ENCODE measurements around the gene COL4A2.

COL4A2 gene

DNA sequence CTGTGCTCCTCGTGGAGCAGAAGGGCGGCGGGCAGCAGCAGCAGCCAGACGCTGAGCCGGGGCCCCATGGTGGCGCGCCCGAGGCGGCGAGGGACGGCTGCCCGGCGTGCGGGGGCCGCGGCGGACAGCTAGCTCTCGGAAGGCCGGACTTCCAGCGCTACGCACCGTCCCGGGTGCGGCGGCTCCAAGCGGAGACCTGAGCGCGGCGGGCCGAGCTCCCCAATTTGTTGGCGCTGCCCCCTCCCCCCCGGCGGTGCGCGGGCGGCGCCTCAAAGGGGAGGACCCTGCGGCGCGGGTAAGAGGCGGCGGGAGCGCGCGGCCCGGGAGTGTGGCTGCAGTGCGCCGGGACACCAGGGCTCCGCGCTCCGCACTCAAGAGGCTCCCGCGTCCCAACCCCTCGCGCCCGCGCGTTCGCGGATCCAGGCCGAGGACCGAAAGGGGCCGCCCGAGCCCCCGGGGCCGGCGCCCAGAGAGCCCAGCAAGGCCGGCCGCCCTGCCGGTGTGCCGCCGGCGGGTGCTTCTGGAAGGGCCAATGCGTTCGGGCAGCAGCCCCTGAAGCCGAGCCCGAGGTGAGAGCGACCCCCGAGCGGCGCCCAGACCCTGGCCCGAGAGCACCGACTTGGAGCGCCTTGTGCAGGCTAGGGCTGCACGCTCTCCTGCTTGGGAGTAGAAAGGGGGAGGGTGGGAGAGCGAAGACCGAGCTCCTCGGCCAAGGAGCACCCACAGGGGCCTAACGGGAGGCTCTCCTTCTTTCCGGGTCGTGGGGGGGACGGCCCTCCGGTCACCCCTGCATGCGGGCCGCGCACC is at the start of gene COL4A2, which contains the start of gene COL4A1:
Gene COL4A2, plus strand, starts transcription at position 325 of the 807 bp plus-strand sequence. CDS start 620 bp downstream, outside the sequence.
Gene COL4A1, minus strand, starts transcription at position 198 of the 807 bp plus-strand sequence. Its CDS starts 130 bp downstream, at position 68.
- no peak for DNase-seq (ENCODE audit: low read depth in 4 of 4, low spot score in 1 of 4)

DNA sequence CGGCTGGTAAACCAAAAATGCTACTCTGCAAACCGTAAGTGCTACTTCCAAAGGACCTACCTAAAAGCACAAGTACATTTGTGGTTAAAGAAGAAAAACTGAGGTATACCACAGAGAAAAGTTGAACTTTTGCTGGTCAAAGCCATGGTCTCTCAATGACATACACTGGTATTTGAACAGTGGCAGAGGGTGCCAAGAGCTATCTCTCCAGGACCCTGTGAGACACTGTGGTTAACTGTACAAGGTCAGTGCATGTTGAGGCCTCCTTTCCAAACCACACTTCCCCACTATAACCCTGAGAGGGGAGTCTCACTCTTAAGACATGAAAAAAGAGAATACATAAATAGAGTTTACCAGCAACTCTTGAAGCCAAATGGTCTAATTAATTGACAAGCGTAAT is 49.7 kb upstream of the COL4A2 start:
- DNase-seq (ENCODE audit: low read depth in 4 of 4, low spot score in 1 of 4): no peak

DNA sequence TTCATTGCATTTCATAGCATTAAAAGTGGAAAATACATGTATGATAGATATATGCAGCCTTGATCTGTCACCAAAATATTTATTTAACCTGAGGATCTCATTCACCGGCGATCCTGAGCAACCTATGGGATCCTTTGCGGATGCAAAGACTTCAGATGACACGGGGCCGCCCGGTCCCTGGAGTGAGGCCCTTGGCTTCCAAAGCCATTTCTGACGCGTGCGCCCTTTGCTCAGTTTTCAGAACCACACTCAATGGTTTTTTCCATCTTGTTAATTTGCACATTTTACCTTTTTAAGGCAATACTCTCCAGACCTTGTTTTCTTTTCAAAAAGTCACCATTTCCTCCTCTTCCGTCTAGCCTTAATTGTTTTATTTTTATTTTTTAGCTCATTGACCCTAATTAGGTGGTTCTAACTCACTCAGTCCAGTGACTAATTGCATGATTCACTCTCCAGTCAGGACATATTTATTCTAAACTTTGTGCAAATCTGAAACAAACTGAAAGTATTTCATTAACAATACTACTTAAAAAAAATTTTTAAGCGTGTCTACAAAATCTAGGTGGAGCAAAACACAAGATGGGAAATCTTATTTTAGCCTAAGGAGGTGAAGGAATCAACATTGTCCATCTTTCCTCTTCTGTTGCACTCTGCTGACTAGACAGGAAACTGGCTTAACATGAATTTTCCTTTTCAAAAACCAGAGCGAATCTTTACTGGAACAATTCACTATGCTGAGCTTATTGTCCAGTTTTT is 48.0 kb upstream of the COL4A2 start:
- no peak for DNase-seq (ENCODE audit: low read depth in 4 of 4, low spot score in 1 of 4)

DNA sequence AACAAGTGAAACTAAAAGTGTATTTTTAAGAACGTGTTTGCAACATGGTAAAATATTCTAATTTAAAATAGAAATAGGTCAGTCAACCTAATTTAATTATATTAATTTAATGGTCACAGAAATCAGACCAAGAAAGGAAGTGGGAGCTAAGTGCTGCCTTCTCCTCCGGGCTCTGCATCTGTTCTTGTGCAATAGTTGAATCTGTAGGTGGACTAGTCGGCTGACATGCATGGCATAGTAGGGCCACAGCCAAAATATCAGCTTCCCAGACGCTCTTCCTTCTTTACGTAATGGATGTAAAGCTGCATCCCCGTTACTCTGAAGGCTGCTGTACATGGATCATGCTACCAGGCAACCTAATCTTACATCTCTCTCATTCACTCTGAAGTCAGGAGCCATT is 47.4 kb upstream of the COL4A2 start:
- no peak for DNase-seq (ENCODE audit: low read depth in 4 of 4, low spot score in 1 of 4)

DNA sequence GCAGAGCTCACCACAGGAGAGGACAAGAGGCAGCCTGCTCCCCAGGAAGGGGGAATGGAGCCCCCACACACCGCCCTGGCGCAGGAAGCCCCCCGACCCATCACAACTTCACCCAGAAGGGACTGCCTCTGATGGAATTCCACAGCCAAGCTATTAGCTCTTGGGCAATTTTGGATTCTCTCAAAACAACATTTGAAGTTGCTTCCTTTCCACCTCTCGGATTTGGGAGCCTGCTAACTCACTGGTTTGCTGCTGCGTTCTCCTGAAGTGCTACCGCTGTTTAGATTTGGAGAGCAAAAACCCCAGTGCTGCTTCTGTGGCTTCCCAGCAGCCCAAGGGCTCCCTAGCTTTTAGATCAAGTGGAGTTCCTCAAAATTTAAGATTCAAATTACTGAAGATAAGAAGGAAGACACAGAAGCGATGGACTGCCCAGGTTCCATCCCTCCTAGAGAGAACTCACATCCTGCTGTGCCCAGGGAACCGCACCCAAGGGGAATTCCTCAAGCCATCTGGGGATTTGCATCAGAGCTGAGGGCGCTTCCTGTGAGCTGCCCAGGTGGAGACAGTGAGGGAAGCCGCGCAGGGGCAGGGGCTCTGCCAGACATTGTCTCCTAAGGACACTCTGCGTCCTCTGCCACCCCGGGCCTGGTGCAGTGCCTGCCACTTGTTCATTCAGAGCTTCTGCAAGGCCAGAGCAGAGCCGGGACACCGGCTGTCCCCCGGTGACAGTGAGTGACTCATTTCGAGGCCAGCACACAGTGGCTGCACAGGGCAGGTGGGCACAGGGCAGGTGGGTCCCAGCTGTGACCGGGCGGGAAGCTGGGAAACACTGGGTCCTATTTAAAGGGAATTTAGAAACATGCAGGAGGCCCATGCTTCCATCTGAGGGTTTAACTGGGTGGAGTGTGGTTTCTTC is 45.7 kb upstream of the COL4A2 start:
- DNase-seq (ENCODE audit: low read depth in 4 of 4, low spot score in 1 of 4): no peak

DNA sequence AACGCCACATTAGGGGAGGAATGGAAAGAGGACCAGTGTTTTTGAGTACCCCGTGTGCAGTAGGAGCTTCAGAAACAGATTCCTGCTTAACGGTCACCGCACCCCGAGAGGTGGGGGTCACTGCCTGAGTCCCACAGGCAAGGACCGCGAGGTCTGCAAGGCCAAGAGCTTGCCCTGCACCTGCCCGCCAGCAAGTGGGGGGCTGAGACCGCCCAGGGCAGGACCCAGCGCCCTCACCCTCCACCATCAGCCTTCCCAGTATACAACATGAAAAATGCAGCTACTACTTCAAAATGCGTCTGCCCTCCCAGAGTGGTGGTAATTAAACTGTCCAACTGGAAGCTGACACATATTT is 45.0 kb upstream of the COL4A2 start:
- DNase-seq (ENCODE audit: low read depth in 4 of 4, low spot score in 1 of 4): no peak

DNA sequence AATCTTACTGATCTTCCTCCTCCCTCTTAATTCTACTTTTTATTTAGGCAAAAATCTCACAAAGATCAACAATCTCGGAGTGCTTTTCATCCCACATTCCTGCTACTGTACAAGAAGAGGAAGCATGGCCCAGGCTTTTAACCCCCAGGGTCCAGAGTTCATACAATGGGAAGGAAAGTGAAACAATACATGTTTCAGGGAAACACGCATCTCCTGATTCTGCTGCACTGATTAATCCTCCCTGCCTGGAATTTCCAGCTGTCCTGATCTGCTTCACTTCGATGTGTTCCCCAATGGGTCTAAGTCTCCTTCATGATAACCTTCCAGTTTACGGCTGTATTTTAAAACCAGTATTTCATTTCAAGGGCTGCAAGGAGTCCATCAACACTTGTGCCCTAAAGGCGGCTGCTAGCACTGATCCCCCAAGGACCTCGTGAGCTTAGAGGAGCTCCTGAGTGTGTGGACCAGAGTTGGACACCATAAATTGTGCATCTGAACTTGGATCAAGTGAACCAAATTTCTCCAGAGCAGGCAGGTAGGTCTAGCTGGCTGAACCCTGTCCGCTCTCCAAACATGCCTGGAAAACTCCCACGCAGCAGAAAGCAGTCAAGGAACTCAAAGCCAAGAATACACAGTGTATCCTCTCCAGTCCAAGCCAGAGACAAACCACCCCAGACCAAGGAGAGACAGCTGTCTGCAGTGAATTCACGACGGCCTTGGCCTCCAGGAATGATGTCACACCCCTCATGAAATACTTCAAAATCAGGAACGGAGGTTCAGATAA is 44.4 kb upstream of the COL4A2 start:
- DNase-seq (ENCODE audit: low read depth in 4 of 4, low spot score in 1 of 4): no peak

DNA sequence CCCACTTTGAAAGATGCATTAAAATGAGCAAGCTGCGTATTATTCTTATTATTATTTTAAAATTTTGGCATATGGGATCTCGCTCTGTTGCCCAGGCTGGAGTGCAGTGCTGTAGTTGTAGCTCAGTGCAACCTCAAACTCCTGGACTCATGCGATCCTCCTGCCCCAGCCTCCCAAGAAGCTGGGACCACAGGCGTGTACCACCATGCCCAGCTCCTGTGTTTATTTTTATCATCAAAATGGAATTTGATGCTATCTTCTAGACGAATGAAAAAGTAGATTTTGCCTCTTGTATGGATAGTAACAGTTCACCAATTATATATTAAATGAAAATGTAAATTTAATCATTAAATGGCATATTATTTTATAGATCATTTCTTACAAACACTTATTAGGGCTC is 43.7 kb upstream of the COL4A2 start:
- no peak for DNase-seq (ENCODE audit: low read depth in 4 of 4, low spot score in 1 of 4)

DNA sequence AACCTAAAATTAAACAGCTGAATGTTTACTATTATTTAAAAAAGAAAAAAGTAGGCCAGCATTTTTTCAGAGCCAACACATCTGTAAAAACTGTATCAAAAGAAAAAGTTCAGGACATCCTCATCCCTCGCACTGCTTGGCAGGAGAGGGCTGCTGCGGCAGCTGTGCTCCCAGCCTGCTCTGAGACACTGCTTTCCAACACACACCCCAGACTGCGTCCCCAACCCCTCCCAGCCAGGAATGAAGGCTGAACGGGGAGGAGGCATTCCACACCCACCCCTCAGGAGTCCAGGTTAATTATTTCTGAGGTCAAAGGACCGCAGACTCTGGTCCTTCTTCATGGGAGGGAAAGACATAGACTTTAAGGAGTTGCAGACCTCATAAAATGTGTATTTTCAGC is 43.2 kb upstream of the COL4A2 start:
- no peak for DNase-seq (ENCODE audit: low read depth in 4 of 4, low spot score in 1 of 4)

DNA sequence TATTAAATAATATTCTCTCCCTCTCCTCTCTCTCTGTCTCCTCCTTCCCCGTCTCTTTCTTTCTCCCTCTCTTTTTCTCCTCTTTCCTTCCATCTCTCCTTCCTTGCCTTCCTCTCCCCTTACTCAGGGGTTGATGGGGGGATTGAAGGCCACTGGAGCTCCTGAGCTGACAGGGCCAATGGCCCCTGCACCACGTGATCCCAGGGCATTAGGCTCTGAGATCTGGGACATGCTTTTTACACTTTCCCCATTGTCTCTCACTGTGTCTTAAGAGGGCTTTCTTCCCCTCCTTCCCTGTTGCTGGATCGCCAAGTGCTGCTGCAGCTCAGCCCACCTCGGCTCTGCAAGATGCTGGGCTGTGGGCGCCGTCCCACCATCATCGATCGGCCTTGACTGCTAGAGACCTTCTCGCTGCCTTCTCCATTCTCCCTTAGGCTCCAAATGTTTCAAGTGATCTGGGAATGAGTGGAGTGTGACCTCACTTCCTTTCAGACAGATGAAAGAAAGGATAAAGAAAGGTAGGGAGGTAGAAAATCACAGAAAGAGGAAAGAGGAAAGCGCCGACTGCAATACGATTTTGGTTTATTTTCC is 42.3 kb upstream of the COL4A2 start:
- DNase-seq (ENCODE audit: low read depth in 4 of 4, low spot score in 1 of 4): no peak

DNA sequence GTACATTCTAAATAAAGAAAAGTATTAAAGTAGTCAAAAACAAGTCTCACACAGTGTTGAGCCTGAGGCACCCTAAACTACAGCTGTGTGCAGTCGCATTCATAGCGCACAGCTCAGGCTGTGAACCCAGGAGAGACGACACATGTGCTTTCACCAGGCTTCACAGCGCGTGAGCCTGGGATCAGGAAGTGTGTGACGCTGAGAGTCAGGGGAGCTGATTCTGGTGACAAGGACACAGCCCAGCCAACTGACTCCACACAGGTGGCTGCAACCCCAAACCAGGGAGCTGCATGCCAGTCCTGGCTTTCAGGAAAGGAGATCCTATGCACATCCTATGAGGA is 41.8 kb upstream of the COL4A2 start:
- DNase-seq (ENCODE audit: low read depth in 4 of 4, low spot score in 1 of 4): no peak

DNA sequence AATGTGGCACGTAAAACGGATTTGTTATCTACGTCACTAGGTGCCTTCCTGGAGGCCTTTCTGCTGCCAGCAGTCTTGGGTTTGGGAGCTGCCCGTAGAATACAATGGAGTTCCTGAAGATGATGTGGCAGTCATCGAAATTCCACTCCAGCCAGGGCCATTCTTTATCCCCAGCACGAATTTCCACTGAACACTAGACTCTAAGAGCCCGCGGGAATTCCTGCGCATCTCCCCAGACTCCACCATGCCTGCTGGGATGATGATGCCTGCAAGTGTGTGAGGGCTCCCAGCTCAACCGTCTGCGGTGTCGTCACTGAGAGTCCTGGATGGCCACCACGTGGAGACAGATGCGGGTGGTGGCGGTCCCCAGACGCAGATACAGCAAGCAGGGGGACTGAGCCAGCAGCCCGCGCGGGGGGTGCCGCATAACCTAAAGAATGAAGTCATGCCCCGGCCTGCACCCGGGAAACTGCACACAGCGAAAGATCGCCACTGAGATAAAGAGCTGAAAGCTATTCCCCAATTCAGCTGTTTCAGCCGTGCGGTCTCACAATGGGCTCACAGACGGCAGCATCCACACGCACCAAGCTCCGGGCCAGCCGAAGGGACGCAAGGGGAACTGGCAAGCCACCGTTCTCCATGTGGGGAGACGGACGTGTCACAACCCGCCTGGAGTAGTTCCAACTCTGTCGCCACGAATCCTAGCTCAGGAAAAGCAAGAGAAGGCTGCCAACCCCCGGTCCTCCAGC is 41.2 kb upstream of the COL4A2 start:
- DNase-seq (ENCODE audit: low read depth in 4 of 4, low spot score in 1 of 4): no peak

DNA sequence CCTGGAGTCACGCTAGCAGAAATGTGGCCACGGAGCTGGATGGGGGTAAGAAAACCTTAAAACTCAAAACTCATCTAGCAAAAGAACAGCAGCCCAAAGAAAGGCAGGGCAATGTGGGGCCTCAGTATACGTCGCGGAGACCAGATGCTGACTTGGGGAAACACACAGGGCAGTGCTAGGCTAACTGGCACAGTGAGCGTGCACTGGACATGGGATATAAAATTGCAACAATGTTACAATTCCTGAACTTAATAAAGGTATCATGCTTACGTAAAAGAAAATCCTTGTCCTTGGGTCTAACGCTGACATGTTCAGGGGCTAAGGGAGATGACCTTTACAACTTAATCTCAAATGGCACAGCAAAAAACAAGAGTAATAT is 40.7 kb upstream of the COL4A2 start:
- no peak for DNase-seq (ENCODE audit: low read depth in 4 of 4, low spot score in 1 of 4)

DNA sequence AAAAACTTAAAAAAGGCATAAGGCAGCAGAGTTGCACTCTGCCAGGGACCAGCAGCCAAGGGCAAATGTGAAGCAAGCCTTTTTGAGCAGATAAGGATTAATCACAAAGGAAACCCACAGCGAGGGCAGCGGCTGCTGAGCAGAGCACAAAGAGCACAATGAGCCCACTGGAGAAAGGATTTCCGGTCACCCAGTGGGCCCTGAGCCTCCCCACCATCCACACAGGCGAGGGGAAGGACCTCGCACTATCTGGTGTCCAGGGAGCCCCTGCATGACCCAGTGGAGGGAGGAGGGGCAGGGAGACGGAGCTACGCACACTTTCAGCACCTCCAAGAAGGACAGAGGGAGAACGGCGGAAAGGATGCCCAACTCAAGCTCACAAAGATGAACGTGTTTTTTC is 40.1 kb upstream of the COL4A2 start:
- DNase-seq (ENCODE audit: low read depth in 4 of 4, low spot score in 1 of 4): no peak

DNA sequence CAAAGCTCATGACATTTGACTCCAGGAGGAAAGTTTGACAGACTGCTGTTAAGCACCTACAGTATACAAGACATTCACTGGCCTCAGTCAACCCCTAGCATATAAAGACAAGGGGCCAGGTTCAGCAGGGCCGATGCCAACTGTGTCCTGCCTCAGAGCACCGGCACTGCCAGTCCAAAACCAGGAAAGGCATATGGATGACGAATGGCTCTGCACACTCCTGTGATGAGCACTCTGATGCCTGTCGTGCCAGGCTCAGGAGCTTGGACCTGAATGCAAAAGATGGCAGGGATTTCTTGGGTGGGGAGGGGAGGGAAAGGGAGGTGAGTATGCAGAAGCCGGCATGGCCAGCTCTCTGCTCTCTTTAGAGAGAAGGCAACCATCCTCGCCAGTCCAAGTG is 39.0 kb upstream of the COL4A2 start:
- no peak for DNase-seq (ENCODE audit: low read depth in 4 of 4, low spot score in 1 of 4)

DNA sequence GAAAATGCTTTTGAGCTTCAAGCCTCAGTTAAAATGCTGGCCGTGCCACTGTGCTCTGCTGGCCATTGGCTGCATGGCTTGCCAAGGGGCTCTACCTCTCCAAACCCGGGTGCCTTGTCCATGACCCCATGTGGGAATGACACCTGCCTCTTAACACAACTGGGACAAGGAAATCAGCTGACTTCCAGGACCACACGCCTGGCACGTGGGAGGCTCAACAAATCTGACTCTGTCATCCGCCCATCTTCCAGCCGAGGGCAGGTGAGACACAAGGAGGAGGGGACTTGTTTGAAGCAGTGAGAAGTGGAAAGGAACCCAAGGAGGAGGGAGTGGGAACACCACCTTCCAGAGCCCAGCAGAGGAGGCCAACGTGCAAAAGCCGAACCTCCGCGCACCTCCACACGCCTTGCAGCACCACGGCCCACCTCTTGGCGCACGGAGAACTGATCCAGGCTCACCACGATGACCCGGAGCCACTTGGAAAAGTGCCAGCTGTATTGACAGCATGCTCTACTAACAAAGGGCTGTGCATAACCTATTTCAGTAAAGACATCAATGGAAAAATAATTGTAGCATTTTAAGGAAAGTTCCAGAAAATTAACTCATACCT is 38.4 kb upstream of the COL4A2 start:
- DNase-seq (ENCODE audit: low read depth in 4 of 4, low spot score in 1 of 4): no peak

DNA sequence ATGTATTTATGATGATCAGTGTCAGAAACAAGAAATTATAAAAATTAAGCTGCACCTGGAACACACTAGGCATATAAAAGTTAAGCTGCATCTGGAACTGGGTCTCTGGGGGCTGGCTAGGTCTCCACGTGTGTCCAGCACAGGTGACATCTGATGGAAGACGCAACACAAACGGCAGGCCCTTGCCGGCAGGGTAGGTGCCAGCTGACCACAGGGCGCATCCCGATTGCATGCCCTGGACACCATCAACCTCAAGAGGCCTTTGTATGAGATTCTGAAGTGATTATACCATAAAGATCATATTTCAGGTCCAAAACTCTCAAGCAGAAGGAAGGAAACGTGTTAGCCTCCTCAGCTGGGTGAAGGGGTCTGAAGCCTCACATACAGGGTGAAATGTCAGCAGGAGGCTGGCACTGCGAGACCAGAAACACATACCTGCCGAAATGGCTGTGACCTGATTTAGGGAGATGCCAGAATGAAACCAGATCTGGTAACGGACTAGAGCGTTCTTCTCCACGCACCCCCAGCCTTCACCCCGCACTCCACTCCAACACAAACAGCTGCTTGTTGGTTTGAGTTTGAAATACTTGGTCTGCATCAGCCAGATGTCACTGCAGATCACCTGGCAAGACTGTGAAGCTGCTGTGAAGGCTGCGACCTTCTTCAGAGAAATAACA is 37.4 kb upstream of the COL4A2 start:
- no peak for DNase-seq (ENCODE audit: low read depth in 4 of 4, low spot score in 1 of 4)

DNA sequence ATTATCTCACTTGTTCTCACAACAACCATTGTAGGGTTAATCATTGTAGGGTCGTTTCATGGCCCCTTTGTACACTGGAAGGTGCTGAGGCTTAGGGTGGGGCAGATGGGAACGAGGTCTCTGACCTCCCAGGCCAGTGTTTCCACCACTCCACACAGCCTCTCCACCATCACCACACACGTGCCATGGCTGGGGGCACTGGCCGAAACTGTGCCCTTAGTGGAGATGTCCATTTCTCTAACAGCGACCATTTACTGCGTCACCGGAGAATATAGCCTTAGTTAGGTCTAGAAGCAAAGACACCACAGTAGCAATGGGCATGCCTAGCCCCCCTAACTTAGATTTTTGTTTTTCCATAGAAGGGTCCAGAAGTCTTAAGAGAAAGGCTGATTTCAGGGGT is 36.6 kb upstream of the COL4A2 start:
- DNase-seq (ENCODE audit: low read depth in 4 of 4, low spot score in 1 of 4): no peak

DNA sequence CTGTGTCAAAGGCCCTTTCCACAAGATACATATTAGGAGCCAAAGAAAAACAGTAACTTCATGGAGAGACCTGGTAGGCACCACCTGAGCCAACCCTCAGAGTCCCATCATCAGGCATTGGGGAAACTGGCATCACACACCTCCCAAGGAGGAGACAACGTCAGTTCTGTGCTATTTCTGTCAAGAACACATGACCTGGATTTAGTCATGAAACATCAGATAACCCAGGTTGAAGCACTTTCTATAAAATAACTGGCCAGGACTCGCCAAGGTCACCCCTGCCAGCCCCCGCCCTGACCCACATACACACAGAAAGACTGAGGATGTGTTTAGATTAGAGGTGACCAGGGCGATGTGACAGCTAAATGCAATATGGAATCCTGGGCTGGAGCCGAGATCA is 35.8 kb upstream of the COL4A2 start:
- DNase-seq (ENCODE audit: low read depth in 4 of 4, low spot score in 1 of 4): no peak

Data from stimulated activated CD4-positive, alpha-beta T cell treated with anti-CD3 and anti-CD28 coated beads, Interleukin-1b, Interleukin-23, amount 100 ng/mL, for 24 hours (primary cell).